UCSD-AML1 (cell line): ENCODE data around the gene CNTLN.

Experiments
- DNase-seq: peaks from one replicate; lab custom pipeline; 2025; ENCODE audit not compliant: unreplicated experiment; lab: John Stamatoyannopoulos, UW

CNTLN gene

GRCh38 chr9:17134396-17135294 is at the start of gene CNTLN:
Gene CNTLN (plus strand): TSS chr9:17135040. CDS start chr9:17135066, 26 bp downstream.
- DNase-seq: peak; percentile 89

- no peak for DNase-seq
Observed at GRCh38 chr9:17088566-17088965, 46.3 kb upstream of the CNTLN start.

- DNase-seq: no peak
Observed at GRCh38 chr9:17090041-17090440, 44.8 kb upstream of the CNTLN start.

- DNase-seq: no peak
Observed at GRCh38 chr9:17116400-17116837, 18.4 kb upstream of the CNTLN start.

GRCh38 chr9:17117372-17117771 is 17.5 kb upstream of the CNTLN start:
- no peak for DNase-seq

GRCh38 chr9:17120203-17120602 is 14.6 kb upstream of the CNTLN start:
- DNase-seq: no peak

- no peak for DNase-seq
Observed at GRCh38 chr9:17121264-17121663, 13.6 kb upstream of the CNTLN start.

- DNase-seq: no peak
Observed at GRCh38 chr9:17130291-17130690, 4.5 kb upstream of the CNTLN start.

- DNase-seq: no peak
Observed at GRCh38 chr9:17130725-17131124, 4.1 kb upstream of the CNTLN start.

- DNase-seq: no peak
Observed at GRCh38 chr9:17131494-17131893, 3.3 kb upstream of the CNTLN start.

- peak; percentile 58 for DNase-seq
Observed at GRCh38 chr9:17135295-17136160, 688 bp downstream of the CNTLN start.

- DNase-seq: no peak
Observed at GRCh38 chr9:17137566-17137965, 2.7 kb downstream of the CNTLN start.

GRCh38 chr9:17138503-17138902 is 3.7 kb downstream of the CNTLN start:
- no peak for DNase-seq

GRCh38 chr9:17140418-17140817 is 5.6 kb downstream of the CNTLN start:
- DNase-seq: no peak

- no peak for DNase-seq
Observed at GRCh38 chr9:17148324-17148723, 13.5 kb downstream of the CNTLN start.

GRCh38 chr9:17159469-17159868 is 24.6 kb downstream of the CNTLN start:
- DNase-seq: no peak

- no peak for DNase-seq
Observed at GRCh38 chr9:17160327-17160726, 25.5 kb downstream of the CNTLN start.

- no peak for DNase-seq
Observed at GRCh38 chr9:17165764-17166163, 30.9 kb downstream of the CNTLN start.

- DNase-seq: no peak
Observed at GRCh38 chr9:17166346-17166745, 31.5 kb downstream of the CNTLN start.

GRCh38 chr9:17171309-17172094 is 36.7 kb downstream of the CNTLN start:
- no peak for DNase-seq

- DNase-seq: peak; percentile 32
Observed at GRCh38 chr9:17177496-17177895, 42.7 kb downstream of the CNTLN start.
